ENCODE data around the gene PTGES2.

PTGES2 gene

DNA sequence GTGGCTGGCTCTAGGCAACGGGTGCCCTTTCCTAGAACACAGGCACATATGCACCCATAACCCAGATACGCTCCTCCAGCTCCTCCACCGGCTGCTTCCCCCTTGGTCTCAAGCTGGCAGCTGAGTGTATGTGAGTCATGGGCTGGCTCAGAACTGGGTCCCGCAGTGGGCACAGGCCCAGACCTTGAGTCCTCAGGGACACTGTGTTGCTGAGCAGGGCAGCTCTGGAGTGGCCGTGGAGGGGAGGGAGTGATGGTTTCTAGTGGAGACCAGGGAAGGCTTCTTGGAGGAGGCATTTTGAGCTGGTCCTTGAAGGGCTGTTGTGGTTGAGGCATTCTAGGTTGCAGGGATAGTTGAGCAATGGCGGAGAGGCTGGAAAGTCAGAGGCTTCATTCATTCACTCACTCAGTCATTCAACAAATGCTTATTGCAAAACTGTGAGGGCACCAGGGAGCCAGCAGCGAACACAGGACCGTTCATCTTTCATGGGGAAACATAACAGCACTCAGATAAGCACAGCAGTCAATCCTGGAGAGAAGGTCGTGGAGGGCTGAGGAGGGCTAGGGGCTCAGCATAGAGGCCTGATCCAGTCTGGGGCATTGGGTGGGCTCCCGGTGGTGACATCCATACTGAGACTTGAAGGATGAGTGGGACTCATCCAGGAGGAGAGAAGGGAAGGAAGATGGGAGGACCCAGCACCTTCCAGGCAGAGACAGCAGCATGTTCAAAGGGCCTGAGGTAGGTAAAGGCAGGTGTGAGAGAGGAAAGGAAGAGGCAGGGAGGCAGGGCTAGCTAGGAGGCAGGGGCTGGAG lies 34.9 kb upstream of the PTGES2 start:
- POLR2A ChIA-PET, result no interaction called here
- CTCF ChIA-PET, result no interaction called here
- TF ChIP-seq, protein P1, sequence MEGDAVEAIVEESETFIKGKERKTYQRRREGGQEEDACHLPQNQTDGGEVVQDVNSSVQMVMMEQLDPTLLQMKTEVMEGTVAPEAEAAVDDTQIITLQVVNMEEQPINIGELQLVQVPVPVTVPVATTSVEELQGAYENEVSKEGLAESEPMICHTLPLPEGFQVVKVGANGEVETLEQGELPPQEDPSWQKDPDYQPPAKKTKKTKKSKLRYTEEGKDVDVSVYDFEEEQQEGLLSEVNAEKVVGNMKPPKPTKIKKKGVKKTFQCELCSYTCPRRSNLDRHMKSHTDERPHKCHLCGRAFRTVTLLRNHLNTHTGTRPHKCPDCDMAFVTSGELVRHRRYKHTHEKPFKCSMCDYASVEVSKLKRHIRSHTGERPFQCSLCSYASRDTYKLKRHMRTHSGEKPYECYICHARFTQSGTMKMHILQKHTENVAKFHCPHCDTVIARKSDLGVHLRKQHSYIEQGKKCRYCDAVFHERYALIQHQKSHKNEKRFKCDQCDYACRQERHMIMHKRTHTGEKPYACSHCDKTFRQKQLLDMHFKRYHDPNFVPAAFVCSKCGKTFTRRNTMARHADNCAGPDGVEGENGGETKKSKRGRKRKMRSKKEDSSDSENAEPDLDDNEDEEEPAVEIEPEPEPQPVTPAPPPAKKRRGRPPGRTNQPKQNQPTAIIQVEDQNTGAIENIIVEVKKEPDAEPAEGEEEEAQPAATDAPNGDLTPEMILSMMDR (IDR thresholded peaks at IDR 0.05; ENCODE audit: control extremely low read depth, extremely low read depth, low read depth, missing control alignments), result no peak
- no peak for DNase-seq (ENCODE audit: extremely low spot score)

- no peak for DNase-seq (ENCODE audit: extremely low spot score)
- TF ChIP-seq, protein P1 (IDR thresholded peaks at IDR 0.05; ENCODE audit: control extremely low read depth, extremely low read depth, low read depth, missing control alignments), result no peak
- CTCF ChIA-PET, result interaction anchor here (1.0 to 1.7 kb wide), 3 partner anchors 10 to 43 kb away, joined by 3 to 5 read pairs (median 4); no protein-coding TSS in a partner anchor
- POLR2A ChIA-PET, result no interaction called here
These were observed 33.8 kb upstream of the PTGES2 start for GRCh38 chr9:128161215-128161902.

- DNase-seq (ENCODE audit: extremely low spot score), result peak; percentile 71
- POLR2A ChIA-PET, result interaction anchor here (1.1 kb wide), 1 partner anchor 32 kb away, joined by 3 read pairs; no protein-coding TSS in a partner anchor
These were observed 33.1 kb upstream of the PTGES2 start for GRCh38 chr9:128160603-128160987.

GRCh38 chr9:128159784-128160602 lies 32.5 kb upstream of the PTGES2 start, which contains the start of gene BBLN:
TSS of gene BBLN (plus strand) at chr9:128160265. CDS start at chr9:128160408, 143 bp downstream.
- TF ChIP-seq, protein P1 (IDR thresholded peaks at IDR 0.05; ENCODE audit: control extremely low read depth, extremely low read depth, low read depth, missing control alignments), result no peak
- ChIA-PET POLR2A (interaction anchor here (0.6 to 1.1 kb wide), 4 partner anchors 12 to 347 kb away, joined by 3 to 6 read pairs (median 3); no protein-coding TSS in a partner anchor), CTCF (interaction anchor here (0.8 to 1.7 kb wide), 6 partner anchors 9 to 114 kb away, joined by 3 to 5 read pairs (median 4); no protein-coding TSS in a partner anchor)
- peak; percentile 100 for DNase-seq (ENCODE audit: extremely low spot score)

More at GRCh38 chr9:128160603-128160987, 33.1 kb upstream of the PTGES2 start:
- CTCF ChIA-PET, result interaction anchor here (0.8 to 1.7 kb wide), 5 partner anchors 10 to 113 kb away, joined by 3 to 5 read pairs (median 4); no protein-coding TSS in a partner anchor
- TF ChIP-seq, protein P1 (IDR thresholded peaks at IDR 0.05; ENCODE audit: control extremely low read depth, extremely low read depth, low read depth, missing control alignments), result no peak

DNA sequence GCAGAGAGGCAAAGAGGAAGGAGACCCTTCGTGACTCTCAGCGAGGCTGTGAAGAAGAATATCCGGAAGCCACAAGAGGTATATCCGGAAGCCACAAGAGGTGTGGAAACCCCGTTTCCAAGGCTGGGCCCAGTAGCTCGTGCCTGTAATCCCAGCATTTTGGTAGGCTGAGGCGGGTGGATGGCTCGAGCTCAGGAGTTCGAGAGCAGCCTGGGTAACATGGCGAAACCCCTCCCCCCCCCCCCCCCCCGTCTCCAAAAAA lies 31.9 kb upstream of the PTGES2 start:
- peak; percentile 62 for DNase-seq (ENCODE audit: extremely low spot score)
- ChIA-PET POLR2A (interaction anchor here (0.6 to 1.1 kb wide), 4 partner anchors 12 to 347 kb away, joined by 3 to 6 read pairs (median 3); no protein-coding TSS in a partner anchor), CTCF (interaction anchor here (1.4 to 1.7 kb wide), 4 partner anchors 8 to 115 kb away, joined by 3 to 5 read pairs (median 3); no protein-coding TSS in a partner anchor)
- TF ChIP-seq, protein P1 (IDR thresholded peaks at IDR 0.05; ENCODE audit: control extremely low read depth, extremely low read depth, low read depth, missing control alignments), result no peak
